Naive B cell (primary cell): Measurements from ENCODE around the gene S100A4. TPM values are rescaled to one million over a fixed set of nuclear protein-coding genes. Genes with fewer than 3 reads are reported as not detected.
A peak's percentile ranks its signal among the peaks of the same experiment; 100 is the strongest.

ENCODE experiments used
- ATAC-seq, 2 donors: fragments of 150-1000 bp; cut with Tn5 transposase; 2 replicates each; pipeline ENCODE4 v1.10.0; 2021; ENCODE audit warnings: low read depth in 2 of 2, mild to moderate bottlenecking in 2 of 2, moderate library complexity in 2 of 2
- DNase-seq: peaks from one replicate; pipeline ENCODE4 v3.0.0; 2022
- H3K27ac Mint-ChIP-seq, 6 donors: one replicate each; pipeline ENCODE4 v1.8.0; 2020 to 2022; ENCODE audit warnings: mild to moderate bottlenecking in 6 of 6, mixed read lengths in 6 of 6, moderate library complexity in 5 of 6, inconsistent platforms in 2 of 6
- H3K27me3 Mint-ChIP-seq, 3 donors: one replicate each; pipeline ENCODE4 v1.8.0; 2021 to 2022; ENCODE audit warnings: mixed read lengths in 3 of 3, mild to moderate bottlenecking in 1 of 3
- H3K36me3 Mint-ChIP-seq, 2 donors: one replicate each; pipeline ENCODE4 v1.8.0; 2020 to 2022; ENCODE audit warnings: mixed read lengths in 2 of 2, inconsistent platforms in 1 of 2, mild to moderate bottlenecking in 1 of 2
- H3K4me1 Mint-ChIP-seq, 3 donors: one replicate each; pipeline ENCODE4 v1.8.0; 2020 to 2022; ENCODE audit warnings: mixed read lengths in 3 of 3, inconsistent platforms in 1 of 3, mild to moderate bottlenecking in 1 of 3, moderate library complexity in 1 of 3
- H3K4me3 Mint-ChIP-seq, 8 donors: one replicate each; pipeline ENCODE4 v1.8.0; 2020 to 2022; ENCODE audit warnings: mild to moderate bottlenecking in 8 of 8, mixed read lengths in 8 of 8, moderate library complexity in 8 of 8, inconsistent platforms in 2 of 8
- H3K9me3 Mint-ChIP-seq, 7 donors: one replicate each; pipeline ENCODE4 v1.8.0; 2020 to 2022; ENCODE audit warnings: mixed read lengths in 7 of 7, mild to moderate bottlenecking in 5 of 7, inconsistent platforms in 2 of 7, moderate library complexity in 1 of 7
- polyA plus RNA-seq, 6 donors: library from polyadenylated mRNA; unstranded; fragments of 300-500 nt; fragmentation: Illumina TruSeq; gene quantifications; one replicate each; pipeline ENCODE4 v1.2.3, GENCODE V29; 2021; ENCODE audit warnings: low read depth in 6 of 6

The S100A4 gene
- polyA plus RNA-seq, 6 donors from 2014 or later: 50.2 to 167 (median 93.2) TPM

DNA sequence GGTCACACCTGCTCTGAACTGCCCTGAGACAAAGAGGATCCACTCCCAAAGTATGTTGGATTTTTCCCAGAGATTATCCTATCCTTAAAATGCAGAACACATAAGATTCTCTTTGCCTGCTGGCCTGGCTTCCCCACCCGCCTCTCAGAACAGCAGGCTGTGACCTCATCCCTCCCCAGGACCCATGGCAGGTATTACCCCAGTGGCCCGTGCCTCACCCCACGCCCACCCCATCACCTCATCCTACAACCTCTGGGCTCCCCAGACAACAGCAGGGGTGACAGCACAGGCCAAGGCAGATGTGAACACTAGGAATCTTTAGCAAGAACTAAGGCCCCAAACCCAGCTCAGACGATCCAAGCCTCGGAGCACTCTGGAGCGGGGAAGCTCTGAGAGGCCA, 50.1 kb downstream of the S100A4 start:
- peak overlapping the region in 5 of 6 donors; percentile 40 to 75 (median 48) for H3K27ac Mint-ChIP-seq
- ATAC-seq: peak in 1 of 2 donors; percentile 10
- H3K9me3 Mint-ChIP-seq: no peaks in the 10 kb centered on the region
- H3K27me3 Mint-ChIP-seq: peaks cover 23 to 49% (median 31%) of the 10 kb centered on the region in 3 donors
- no peaks in the 10 kb centered on the region for H3K36me3 Mint-ChIP-seq
- DNase-seq: no peak
- H3K4me1 Mint-ChIP-seq: peaks cover 10 to 16% (median 12%) of the 10 kb centered on the region in 3 donors
- peak overlapping the region in 1 of 8 donors; percentile 28 for H3K4me3 Mint-ChIP-seq

DNA sequence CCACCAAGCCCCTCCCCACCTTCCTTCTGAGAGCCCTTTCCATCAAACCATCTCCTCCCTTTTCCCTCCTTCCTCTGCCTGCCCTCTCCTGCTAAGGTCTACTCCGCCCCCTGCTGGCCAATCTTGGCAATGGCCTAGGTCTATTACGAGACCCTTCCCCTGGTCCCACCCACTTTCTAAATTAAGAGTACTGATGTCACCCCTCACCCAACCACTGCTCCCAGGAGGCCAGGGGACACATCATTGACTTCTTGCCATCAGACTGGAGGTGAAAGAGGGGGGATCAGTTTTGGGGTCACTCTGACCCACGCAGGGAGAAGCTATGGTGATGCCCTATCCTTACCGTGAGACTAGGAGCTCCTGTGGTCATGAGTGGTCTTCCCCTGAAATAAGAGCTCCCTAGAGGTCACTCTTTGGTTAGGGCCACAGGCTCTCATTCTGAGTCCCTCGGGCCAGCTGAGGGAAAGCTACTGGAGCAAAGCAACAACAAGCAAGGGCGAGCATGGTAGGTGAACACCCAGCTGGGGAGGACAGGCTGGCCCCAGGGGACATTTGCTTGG, 50.5 kb downstream of the S100A4 start:
- no peaks in the 10 kb centered on the region for H3K36me3 Mint-ChIP-seq
- H3K4me1 Mint-ChIP-seq: peaks cover 10 to 16% (median 12%) of the 10 kb centered on the region in 3 donors
- peak overlapping the region in 2 of 8 donors; percentile 0 to 50 for H3K4me3 Mint-ChIP-seq
- DNase-seq: peak; percentile 69
- H3K27me3 Mint-ChIP-seq: peaks cover 21 to 50% (median 33%) of the 10 kb centered on the region in 3 donors
- H3K9me3 Mint-ChIP-seq: no peaks in the 10 kb centered on the region
- peak overlapping the region in 4 of 6 donors; percentile 11 to 73 (median 32) for H3K27ac Mint-ChIP-seq
- peak; percentile 88 to 92 for ATAC-seq

Other genes with a start within 250 kb of the S100A4 start
- not detected for gene PGLYRP3, start 232.9 kb downstream of the S100A4 start, polyA plus RNA-seq
- gene PGLYRP4, start 197.0 kb downstream of the S100A4 start, polyA plus RNA-seq: not detected
- gene S100A9, start 188.0 kb downstream of the S100A4 start, polyA plus RNA-seq: 100 to 1,000 TPM in 1 of 6 donors, 10 to 100 TPM in 5; 14.4 to 194 (median 48.2) TPM
- gene S100A12, start 170.2 kb downstream of the S100A4 start, polyA plus RNA-seq: 1 to 10 TPM; 1.0 to 7.8 (median 3.1) TPM
- 100 to 1,000 TPM in 1 of 6 donors, 10 to 100 TPM in 4, 1 to 10 TPM in 1; 6.3 to 131 (median 36.3) TPM for gene S100A8, start 154.7 kb downstream of the S100A4 start, polyA plus RNA-seq
- not detected for gene S100A7A, start 129.3 kb downstream of the S100A4 start, polyA plus RNA-seq
- not detected for gene S100A7, start 85.2 kb downstream of the S100A4 start, polyA plus RNA-seq
- gene S100A6, start 9.8 kb downstream of the S100A4 start, polyA plus RNA-seq: 100 to 1,000 TPM; 131 to 239 (median 154) TPM
- gene S100A5, start 4.9 kb downstream of the S100A4 start, polyA plus RNA-seq: not detected
- gene S100A3, start 3.5 kb upstream of the S100A4 start, polyA plus RNA-seq: not detected
- not detected for gene S100A2, start 20.0 kb upstream of the S100A4 start, polyA plus RNA-seq
- gene S100A16, start 67.3 kb upstream of the S100A4 start, polyA plus RNA-seq: not detected
- gene S100A14, start 70.5 kb upstream of the S100A4 start, polyA plus RNA-seq: not detected
- 1 to 10 TPM in 4 of 6 donors, not detected in 2; 1.2 to 2.1 (median 1.6) TPM for gene S100A13, start 81.7 kb upstream of the S100A4 start, polyA plus RNA-seq
- not detected for gene S100A1, start 82.6 kb upstream of the S100A4 start, polyA plus RNA-seq
- gene CHTOP, start 88.3 kb upstream of the S100A4 start, polyA plus RNA-seq: 10 to 100 TPM; 43.3 to 94.4 (median 54.4) TPM
- gene SNAPIN, start 112.9 kb upstream of the S100A4 start, polyA plus RNA-seq: 100 to 1,000 TPM in 2 of 6 donors, 10 to 100 TPM in 4; 51.1 to 111 (median 90.1) TPM
- gene ILF2, start 125.2 kb upstream of the S100A4 start, polyA plus RNA-seq: 100 to 1,000 TPM; 124 to 202 (median 134) TPM
- gene NPR1, start 132.9 kb upstream of the S100A4 start, polyA plus RNA-seq: not detected
- 10 to 100 TPM in 5 of 6 donors, 1 to 10 TPM in 1; 6.0 to 15.1 (median 11.5) TPM for gene INTS3, start 182.2 kb upstream of the S100A4 start, polyA plus RNA-seq
- gene SLC27A3, start 229.6 kb upstream of the S100A4 start, polyA plus RNA-seq: 1 to 10 TPM; 3.2 to 5.4 (median 4.1) TPM